ENCODE results near the gene TCF7L2. TPM values are rescaled to one million over a fixed set of nuclear protein-coding genes. Genes with fewer than 3 reads are reported as not detected.

The TCF7L2 gene
- total RNA-seq = 60.1 TPM
- long read RNA-seq, partial matches to known transcripts = 10 of 68 reads
- long read RNA-seq, other reads (novel, unspliced or antisense) = 58 of 68 reads

DNA sequence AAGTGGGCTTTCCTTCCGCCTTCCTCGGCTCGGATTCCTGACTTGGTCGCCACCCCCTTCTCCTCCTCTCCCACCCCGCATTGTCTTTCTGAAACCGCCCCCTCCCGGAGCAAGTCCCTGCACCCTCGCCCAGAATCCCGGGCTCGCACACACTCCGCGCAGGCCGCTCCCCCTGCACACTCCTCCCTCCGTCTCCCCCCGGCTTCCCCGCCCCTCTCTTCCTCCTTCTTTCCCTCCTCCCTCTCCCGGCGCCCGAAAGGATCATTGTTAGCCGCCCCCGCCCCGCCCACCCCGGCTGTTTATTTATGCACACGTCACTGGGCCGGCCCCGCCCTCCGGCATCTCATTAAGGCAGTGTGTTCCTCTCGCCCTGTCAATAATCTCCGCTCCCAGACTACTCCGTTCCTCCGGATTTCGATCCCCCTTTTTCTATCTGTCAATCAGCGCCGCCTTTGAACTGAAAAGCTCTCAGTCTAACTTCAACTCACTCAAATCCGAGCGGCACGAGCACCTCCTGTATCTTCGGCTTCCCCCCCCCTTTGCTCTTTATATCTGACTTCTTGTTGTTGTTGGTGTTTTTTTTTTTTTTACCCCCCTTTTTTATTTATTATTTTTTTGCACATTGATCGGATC is at the start of gene TCF7L2:
Gene TCF7L2 (plus strand): TSS at position 373 of the 633 bp plus-strand sequence. CDS start 510 bp downstream, outside the sequence.
- DNase-seq (ENCODE audit: low spot score) = peak; percentile 97

DNA sequence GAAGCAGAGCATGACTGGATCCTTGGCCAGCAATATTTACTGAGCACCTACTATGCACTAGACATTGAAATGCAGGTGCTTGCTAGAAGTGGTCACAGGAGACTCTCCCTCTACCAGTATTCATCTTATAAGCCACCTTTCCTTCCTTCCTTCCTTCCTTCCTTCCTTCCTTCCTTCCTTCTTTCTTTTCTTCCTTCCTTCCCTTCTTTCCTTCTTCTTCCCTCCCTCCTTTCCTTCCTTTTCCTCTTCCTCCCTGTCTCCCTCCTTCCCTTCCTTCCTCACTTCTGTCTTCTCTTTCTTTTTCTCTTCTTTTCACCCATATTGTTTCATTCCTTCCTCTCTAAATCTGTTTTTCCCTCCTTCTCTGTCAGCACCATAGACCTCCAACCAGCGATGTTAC is 47.3 kb upstream of the TCF7L2 start:
- no peak for DNase-seq (ENCODE audit: low spot score)

DNA sequence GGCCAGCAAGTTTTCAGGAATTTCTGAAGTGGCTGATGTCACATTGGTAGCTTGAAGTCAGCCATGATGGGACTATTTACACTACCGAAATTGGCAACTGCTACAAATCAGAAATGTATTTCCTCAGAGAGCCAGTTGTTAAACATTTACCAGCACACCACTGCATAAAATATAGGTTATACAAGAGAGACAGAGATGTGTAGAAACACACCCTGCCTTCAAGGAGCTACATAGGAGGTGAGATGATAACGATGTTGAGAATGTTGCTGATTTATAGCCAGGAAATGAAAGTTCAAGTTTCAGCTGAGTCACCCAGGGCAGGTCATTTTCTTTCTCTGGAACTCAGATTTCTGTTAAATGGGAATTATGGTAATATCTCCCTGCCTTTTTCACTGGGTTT is 46.0 kb upstream of the TCF7L2 start:
- DNase-seq (ENCODE audit: low spot score) = no peak

DNA sequence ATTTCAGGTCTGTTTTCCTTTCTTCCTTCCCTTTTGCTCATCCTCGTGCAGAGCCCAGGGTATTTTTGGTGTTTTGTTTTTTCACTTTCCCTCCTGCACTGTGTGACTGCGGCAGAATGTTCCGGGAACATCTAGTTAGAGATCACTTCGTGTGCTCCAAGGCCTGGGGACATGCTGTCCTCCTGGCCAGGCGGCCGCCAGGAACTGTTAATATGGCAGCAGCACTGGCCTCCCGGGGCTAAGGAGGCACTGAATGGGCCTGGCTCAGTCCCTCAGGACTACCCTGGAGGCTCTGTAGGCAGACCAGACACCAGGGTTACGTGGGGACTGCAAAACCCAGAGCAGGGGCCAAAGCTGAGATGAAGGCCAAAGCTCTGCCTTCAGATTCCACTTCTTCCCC is 43.1 kb upstream of the TCF7L2 start:
- DNase-seq (ENCODE audit: low spot score) = no peak

DNA sequence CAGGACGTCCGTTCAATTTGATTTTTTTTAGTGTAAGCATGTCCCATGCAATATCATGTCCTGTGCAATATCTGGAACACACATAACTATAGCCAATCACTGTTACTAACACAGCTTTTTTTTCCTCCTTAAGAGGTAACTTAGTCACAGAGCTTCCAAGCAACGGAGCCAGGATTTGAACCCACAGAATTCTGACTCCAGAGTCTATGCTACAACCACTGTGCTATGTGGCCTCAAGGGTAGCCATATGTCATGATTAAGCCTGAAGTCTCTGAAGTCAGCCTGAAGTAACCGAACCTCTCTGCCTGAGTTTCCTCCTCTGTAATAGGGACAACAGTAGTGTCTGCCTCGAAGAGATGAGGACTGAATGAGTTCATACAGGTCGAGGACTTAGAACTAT is 42.2 kb upstream of the TCF7L2 start:
- no peak for DNase-seq (ENCODE audit: low spot score)

DNA sequence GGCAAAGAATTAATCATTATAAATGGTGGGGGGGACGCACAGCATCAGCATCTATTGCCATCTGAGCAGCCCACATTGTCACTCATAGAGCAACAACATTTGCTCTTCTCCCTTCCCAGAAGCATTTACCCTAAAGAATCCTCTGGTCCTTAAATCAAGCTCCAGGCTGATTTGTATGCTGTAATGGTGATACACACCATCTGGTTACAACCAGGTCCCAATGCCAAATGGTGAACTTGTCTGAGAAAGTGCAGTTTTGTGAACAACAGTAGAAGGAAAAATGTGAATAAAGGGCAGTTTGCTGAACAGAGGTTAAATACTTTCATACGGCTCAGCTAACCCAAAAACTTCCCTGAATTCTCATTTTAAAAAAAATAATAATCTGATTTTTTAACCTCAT is 38.8 kb upstream of the TCF7L2 start:
- DNase-seq (ENCODE audit: low spot score) = no peak

DNA sequence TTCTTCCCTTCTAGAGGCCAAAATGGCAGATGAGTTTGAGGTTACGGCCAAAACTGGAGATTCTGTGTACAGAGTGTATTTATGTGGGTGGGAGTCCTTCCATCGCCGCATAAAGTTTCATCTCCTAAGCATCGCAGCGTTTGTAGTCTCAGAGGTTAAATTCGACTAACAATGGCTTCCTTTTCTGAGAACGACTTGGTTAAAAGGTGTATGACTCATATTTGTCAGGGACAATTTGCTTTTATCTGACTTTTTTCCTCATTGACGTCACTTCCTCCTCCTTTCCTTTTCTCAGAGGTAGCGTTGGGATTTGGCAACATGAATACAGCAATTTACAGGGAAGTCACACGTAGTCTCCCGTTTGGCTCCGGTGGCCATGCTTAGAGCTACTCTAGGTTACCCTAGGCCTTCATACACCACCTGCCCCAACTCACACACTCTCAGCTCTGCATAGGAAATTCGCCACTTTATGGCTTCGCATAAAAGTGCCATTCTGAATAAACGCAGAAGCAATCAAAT is 37.6 kb upstream of the TCF7L2 start:
- no peak for DNase-seq (ENCODE audit: low spot score)

DNA sequence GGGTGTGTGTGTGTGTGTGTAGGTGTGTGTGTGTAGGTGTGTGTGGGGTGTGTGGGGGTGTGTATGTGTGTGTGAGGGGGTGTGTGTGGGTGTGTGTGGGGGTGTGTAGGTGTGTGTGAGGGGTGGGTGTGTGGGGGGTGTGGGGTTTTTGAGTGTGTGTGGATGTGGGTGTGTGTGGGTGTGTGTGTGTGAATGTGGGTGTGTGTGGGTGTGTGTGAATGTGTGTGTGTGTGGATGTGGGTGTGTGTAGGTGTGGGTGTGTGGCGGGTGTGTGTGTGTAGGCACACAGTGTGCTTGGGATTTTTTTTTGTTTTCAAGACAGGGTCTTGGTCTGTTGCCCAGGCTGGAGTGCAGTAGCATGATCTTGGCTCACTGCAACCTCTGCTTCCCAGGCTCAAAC is 36.8 kb upstream of the TCF7L2 start:
- DNase-seq (ENCODE audit: low spot score) = no peak

DNA sequence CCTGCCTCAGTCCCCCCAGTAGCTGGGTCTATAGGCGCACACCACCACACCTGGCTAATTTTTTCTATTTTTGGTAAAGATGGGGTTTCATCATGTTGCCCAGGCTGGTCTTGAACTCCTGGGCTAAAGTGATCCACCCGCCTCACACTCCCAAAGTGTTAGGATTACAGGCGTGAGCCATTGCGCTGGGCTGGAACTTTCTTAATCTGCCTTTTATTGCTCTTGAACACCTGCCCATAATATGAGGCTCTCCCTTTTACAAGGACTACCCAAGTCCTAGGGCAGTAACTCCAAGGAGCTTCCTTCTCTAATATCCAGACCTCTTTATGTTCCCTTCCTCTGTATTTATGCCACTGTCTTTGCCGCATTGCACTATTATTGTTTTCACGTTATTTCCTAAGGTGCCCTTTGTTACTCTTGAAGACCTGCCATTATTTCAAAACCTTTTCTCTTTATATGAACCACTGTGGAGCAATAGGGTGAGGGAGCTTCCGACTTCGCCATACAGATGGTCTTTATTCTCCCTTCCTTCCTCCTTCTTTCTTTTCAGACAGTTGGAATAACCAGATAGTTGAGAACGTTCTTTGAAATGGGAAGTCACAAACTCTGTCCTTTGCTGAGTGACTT is 36.3 kb upstream of the TCF7L2 start:
- DNase-seq (ENCODE audit: low spot score) = no peak

DNA sequence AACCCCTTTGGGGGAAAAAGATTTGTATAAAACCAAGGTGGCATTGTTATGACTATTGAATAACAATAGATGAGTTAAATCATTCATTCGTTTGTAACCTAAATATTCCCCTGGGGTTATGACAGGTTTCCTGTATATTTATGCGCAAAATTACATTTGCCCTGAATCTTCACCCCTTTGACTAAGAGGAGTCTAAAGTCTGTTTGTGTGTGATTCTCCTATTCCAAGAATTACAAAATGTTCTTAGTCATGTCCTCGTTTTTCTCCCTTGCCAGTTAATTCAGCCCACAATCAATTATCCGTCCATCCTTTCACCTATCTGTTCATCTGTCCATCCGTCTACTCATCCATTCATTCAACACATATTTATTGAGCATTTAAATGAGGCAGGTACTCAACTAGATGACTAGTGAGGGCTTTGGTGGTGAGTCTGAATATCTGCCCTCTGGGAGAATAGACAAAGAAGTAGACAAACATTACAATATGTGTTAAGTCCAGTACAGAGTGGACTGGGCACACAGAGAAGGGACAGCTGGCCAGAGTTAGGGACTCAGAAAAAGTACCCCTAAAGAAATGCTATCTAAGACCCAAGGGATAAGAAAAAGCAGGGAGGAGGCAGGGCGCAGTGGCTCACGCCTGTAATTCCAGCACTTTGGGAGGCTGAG is 35.6 kb upstream of the TCF7L2 start:
- DNase-seq (ENCODE audit: low spot score) = no peak

DNA sequence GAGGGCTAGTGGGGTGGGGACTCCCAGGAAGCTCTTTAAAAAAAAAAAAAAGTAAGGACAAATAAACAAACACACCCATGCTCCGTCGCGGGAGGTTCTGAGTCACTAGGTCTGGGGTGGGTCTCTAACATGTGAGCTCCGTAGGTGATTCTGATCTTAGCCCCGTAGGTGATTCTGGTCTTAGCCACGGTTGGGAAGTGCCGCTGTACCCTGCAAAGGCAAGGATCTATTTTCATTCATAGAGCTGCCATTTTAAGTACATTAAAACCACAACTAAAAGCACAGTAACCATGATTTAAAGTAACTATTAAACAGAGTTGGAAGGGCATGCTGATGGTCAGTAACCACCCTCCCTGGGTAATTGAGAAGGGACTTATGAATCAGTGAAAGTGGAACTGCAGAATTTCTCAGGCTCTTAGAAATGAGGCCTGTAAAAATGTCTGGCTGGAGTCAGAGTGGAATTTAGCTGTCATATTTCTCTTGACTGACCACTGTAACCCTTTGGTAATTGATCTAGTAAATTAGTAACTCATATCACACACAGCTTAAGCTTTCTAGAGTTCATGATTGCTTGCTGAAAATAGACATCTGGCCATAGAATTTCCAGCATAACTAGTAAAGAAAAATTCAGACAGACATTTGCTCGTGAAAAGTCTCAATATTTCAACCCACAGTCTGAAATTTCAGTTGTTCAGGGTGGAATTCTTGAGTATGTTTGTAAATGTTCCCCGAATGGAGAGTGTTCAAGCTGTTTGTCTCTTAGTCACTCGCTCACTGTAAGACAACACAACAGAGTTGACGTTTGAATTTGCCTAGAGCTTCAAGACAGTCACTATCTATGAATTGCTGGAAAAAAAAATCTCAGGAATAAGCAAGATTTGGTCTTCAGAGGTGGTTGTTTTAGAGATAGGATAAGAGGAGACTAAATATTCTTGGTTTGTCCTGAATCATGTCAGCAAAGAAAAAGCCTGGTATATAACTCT is 34.2 kb upstream of the TCF7L2 start:
- DNase-seq (ENCODE audit: low spot score) = no peak

DNA sequence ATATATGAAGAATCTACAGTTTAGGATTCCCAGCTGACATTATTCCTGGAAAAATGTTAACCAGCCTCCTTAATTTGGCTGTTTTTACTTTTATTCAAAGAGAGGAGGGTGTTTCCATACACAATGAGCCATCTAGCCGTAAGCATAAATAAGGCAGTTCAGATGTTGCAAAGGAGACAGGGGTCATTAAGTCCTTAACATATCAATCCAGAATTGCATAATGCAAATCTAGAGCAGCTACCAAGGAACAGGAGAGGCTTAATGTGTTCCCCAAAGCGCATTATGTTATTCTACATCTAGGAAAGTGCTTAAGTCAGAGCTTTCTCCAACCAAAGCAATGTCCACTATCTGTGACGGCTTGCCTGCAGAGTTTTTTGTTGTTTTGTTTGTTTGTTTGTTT is 32.4 kb upstream of the TCF7L2 start:
- DNase-seq (ENCODE audit: low spot score) = no peak

DNA sequence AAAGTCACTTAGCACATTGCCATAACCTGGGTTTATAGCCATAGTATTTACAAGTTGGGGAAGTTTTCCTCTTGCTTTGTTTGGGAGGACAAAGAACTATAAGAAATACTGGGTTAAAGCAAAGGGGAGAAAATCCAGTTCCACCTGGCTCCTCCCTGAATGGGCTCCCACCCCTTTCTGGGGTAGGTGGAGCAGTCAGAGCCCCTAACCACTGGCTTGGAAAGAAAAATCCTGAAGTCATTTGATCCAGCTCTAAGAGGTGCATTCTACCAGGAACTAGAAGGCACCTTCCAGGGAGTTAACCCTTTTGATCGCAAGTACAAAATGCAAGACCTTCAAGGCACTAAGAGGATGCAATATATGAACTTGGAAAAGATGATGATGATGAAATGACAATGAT is 31.3 kb upstream of the TCF7L2 start:
- no peak for DNase-seq (ENCODE audit: low spot score)

DNA sequence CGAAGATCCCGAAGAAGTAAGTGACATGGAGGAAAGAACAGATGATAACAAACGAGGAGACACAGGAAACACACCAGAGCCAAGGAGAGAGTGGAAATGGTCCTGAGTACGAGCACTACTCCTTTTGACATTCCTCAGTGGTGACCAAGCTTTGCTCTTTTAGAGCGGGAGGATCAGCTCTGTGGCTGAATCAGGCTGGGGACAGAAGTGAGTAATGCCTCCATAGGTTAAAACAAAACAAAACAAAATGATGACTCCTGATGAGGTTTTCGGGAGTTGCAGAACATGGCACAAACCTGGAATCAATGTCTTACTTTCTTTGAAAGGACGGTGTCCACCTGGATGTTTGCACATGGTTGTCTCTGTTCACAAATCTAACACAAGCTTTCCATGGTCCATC is 30.3 kb upstream of the TCF7L2 start:
- DNase-seq (ENCODE audit: low spot score) = no peak

DNA sequence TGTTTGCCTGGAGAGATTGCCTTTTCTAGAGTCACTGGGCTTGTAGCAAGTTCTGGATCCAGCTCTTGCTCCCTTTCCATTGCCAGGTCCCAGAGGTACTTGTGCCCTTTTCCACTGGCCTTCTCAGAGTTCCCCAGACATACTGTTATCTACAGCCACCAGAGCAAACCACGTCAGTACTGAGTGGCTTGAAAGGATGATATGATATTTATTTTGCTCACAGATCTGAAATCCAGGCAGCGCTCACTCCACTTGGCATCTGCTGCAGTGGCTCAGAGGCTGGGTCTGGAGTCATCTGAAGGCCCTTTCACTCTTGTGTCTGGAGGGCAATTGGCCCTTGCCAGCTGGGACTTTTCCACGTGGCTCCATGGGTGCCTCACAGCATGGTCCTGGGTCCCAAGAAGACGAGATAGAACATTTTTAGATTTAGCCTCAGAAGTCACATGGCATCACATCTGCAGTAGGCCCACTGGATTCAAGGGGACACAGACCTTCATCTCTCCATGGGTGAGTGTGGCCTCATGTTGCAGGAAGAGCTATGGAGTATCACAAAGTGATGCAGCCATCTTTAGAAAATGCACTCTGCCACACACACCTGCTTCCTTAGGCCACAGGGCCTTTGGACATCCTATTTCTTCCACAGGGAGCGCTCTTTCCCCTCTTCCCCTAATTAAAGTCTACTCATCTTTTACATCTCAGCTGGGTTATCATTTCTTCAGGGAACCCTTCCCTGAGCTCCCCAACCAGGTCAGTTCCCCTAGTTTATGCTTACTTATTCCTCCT is 22.9 kb upstream of the TCF7L2 start:
- DNase-seq (ENCODE audit: low spot score) = no peak

DNA sequence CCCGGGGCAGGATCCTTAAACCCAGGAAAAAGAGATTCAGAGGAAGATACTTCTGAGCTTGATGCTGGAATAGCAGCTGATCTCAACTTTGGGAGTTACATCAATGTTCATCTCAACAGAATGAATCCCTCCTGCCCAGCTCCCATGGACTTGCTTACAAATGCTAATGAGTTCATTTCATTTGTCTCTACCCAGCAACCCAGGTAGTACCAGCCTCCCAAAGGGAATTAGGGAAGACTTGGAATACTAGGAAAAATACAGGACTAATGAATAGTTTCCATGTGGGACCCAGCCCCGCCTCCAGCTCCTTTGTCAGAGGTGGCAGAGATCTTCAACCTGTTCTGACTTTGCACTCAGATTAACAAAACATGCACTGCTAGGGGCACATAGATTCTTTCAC is 22.1 kb upstream of the TCF7L2 start:
- no peak for DNase-seq (ENCODE audit: low spot score)

DNA sequence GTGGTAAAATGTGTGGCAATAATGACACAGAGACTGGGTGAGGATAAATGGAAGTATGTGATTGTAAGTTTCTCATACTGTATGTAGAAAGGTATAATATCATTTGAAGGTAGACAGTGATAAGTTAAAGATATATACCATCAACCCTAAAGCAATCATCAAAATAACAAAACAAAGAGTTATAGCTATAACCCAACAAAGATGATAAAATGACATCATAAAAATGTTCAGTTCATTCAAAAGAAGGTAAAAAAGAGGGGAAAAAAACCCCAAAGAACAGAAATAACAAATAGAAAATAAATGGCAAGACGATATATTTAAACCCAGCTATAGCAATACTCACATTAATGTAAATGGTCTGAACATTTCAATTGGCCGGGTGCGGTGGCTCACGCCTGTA is 17.4 kb upstream of the TCF7L2 start:
- no peak for DNase-seq (ENCODE audit: low spot score)

DNA sequence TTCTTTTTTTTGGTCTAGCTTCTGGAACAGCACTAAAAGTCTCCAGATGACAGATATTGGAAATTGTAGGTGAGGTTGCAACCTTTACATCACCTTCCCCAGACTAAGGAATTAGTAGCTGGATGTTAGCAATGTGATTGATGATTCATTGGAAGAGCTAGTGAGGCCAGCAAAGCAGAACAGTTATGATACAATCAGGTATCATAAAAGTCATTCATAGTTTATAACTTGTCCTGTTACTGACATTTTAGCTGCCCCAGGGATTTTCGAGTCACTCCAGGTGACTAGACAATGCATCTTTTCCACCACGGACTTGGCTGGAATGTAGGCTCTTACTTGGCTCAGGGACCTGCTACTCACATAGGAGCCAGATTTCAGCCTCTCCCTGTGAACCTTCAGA is 15.9 kb upstream of the TCF7L2 start:
- DNase-seq (ENCODE audit: low spot score) = no peak

DNA sequence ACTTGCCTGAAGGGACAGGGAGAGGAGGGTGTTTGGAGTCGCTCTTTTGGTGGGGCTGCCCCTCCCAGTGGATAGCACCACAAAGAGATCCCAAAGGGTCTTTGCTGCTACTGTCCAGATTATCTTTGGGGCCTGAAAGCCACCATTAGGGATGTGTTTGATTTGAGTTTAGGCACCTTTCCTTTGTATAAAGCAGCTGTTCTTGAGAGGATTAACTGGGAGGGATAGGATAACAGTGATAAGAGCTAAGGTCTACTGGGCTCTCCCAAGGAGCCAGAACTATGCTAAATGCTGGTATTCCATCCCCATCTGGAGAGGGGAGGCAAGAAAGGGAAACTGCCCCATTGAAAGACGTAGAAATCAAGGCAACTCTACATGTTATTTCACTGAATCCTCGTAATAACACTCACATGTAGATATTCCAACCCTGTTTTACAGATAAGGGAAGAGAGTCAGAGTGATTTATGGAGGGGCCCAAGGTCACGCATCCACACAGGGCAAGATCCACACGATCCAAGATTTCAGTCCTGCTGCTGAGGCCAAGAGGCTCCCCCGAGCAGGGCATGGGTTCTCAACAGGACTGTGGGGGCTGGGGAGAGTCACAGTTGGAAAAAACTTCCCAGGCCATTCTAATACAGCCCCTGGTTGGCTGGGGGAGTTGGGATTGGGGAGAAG is 11.1 kb upstream of the TCF7L2 start:
- DNase-seq (ENCODE audit: low spot score) = no peak

DNA sequence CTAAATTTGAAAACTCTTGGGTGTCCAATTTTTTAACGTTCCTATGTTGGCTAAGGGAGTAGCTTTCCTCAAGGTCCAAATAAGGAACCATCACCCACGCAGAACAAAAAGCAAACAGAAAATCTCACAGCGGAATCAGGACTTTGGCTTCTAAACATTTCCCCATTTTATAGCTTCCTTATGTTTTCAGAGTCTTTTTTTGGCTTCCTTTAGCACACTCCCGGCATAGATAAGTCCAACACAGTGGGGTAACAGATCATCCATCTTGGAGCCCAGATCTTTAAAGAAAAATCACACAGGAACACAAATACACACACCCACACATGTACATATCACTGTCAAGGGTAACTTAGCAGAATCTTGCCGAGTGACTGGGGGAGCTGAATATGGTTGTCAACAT is 4.2 kb upstream of the TCF7L2 start:
- DNase-seq (ENCODE audit: low spot score) = no peak
